Muscle of leg (tissue), 11 donors: ENCODE measurements around the gene IGFN1. TPM values are rescaled to one million over a fixed set of nuclear protein-coding genes. Genes with fewer than 3 reads are reported as not detected.
"Not testable (repeated sequence)": the region's sequence is repeated elsewhere in the genome, so short reads cannot be mapped to it uniquely, and the experiment has no call there.

Source experiments
- DNase-seq: peaks from one replicate; pipeline ENCODE4 v3.0.0; 2013
- H3K27ac ChIP-seq: one replicate; pipeline ENCODE4 v1.5.1; 2013; ENCODE audit warnings: mild to moderate bottlenecking, low read length, control low read depth
- H3K27me3 ChIP-seq: one replicate; pipeline ENCODE4 v1.6.1; 2013; ENCODE audit warnings: low read length; ENCODE audit not compliant: control insufficient read depth, insufficient read depth
- H3K36me3 ChIP-seq: one replicate; pipeline ENCODE4 v1.6.1; 2013; ENCODE audit warnings: low read length; ENCODE audit not compliant: control insufficient read depth, insufficient read depth
- H3K4me1 ChIP-seq: one replicate; pipeline ENCODE4 v1.6.1; 2013; ENCODE audit warnings: low read length; ENCODE audit not compliant: control insufficient read depth, insufficient read depth
- H3K4me3 ChIP-seq: one replicate; pipeline ENCODE4 v1.5.1; 2013; ENCODE audit warnings: low read length, control low read depth
- H3K9me3 ChIP-seq: replicated peaks from 2 replicates; pipeline ENCODE4 v1.6.1; 2013; ENCODE audit warnings: low read depth, low read length; ENCODE audit not compliant: control insufficient read depth
- WGBS: methylation state at CpG from one replicate; pipeline ENCODE4 v1.1.5; 2013; ENCODE audit warnings: missing lambda C conversion rate; ENCODE audit not compliant: insufficient coverage; 5-methylcytosine and 5-hydroxymethylcytosine counted together
- polyA plus RNA-seq, 8 donors: library from polyadenylated mRNA; unstranded; fragments of 120-200 nt; gene quantifications; one replicate each; pipeline versions ENCODE4 v1.2.1 to v1.2.3, GENCODE V29; 2013; ENCODE audit warnings: inconsistent platforms in 1 of 8, low replicate concordance in 1 of 8; ENCODE audit not compliant: insufficient read length in 8 of 8, insufficient read depth in 1 of 8
- total RNA-seq: library from RNA; stranded (reverse); fragments of 120-200 nt; gene quantifications from one replicate; pipeline ENCODE4 v1.2.4, GENCODE V29; 2013

IGFN1 gene
- total and polyA plus RNA-seq, 9 donors, result 0.72 to 4.3 (median 2.8) TPM

DNA sequence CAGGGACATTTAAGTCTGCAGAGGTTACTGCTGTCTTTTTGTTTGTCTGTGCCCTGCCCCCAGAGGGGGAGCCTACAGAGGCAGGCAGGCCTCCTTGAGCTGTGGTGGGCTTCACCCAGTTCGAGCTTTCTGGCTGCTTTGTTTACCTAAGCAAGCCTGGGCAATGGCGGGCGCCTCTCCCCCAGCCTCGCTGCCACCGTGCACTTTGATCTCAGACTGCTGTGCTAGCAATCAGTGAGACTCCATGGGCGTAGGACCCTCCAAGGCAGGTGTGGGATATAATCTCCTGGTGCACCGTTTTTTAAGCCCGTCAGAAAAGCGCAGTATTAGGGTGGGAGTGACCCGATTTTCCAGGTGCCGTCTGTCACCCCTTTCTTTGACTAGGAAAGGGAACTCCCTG is 49.0 kb downstream of the IGFN1 start:
- H3K4me3 ChIP-seq, H3K36me3 ChIP-seq, H3K9me3 ChIP-seq, DNase-seq, H3K4me1 ChIP-seq, H3K27ac ChIP-seq, H3K27me3 ChIP-seq: not testable (repeated sequence)
- WGBS, result no CpG with 5 or more reads among the region's 11 CpGs

DNA sequence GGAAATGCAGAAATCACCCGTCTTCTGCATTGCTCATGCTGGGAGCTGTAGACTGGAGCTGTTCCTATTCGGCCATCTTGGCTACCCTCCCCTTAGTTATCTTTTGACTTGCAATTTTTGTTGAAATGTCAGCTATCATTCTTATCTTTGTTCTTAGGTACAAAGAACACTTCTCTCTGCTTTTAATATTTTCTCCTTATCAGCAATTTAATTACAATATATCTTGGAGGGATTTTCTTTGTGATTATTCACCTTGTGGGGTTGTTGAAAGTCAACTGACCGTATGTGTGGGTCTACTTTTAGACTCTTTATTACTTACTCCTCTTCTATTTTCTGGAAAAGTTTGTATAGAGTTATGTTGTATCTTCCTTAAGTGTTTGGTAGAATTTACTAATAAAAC is 49.5 kb downstream of the IGFN1 start:
- no peaks in the 10 kb centered on the region for H3K27me3 ChIP-seq
- no peaks in the 10 kb centered on the region for H3K9me3 ChIP-seq
- H3K27ac ChIP-seq, result no peak overlapping the region
- no peaks in the 10 kb centered on the region for H3K4me1 ChIP-seq
- no peak for DNase-seq
- no peak overlapping the region for H3K4me3 ChIP-seq
- H3K36me3 ChIP-seq, result no peaks in the 10 kb centered on the region
- no CpG with 5 or more reads among the region's 3 CpGs for WGBS

DNA sequence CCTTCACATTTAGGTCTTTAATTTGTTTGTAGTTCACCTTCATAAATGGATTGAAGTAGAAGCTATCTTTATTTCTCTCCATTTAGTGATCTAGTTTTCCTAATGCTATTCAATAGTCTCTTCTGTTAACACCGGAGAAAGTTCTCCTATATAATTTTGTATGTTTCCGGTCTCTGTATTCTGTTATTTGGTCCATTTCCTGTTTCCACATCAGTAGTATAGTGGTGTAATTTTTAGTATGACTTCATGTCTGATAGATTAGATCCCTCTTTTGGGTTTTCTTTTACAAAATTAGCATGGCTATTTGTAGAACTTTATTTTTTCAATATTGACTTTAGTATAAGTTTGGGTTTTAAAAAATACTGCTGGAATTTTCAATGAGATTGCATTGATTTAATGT is 51.1 kb downstream of the IGFN1 start:
- no peaks in the 10 kb centered on the region for H3K27me3 ChIP-seq
- WGBS, result no CpG with 5 or more reads among the region's 2 CpGs
- H3K9me3 ChIP-seq, result no peaks in the 10 kb centered on the region
- H3K4me3 ChIP-seq, result no peak overlapping the region
- no peaks in the 10 kb centered on the region for H3K36me3 ChIP-seq
- H3K4me1 ChIP-seq, result no peaks in the 10 kb centered on the region
- H3K27ac ChIP-seq, result no peak overlapping the region
- no peak for DNase-seq

DNA sequence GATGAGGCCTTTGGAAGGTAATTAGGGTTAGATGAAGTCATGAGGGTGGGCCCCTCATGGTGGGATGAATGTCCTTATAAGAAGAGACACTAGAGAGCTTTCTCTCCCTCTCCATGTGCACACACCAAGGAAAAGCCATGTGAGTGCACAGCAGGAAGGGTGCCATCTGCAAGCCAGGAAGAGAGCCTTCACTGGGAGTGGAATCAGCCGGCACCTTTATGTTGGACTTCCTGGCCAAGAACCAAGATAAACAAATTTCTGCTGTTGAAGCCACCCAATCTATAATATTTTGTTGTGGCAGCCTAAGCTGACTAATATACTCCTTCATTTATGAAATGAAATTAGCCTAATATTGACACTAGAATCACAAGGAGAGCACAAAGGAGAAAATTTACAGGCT is 54.5 kb downstream of the IGFN1 start:
- Histone ChIP-seq H3K27me3 (no peaks in the 10 kb centered on the region), H3K9me3 (no peaks in the 10 kb centered on the region), H3K4me1 (no peaks in the 10 kb centered on the region), H3K36me3 (no peaks in the 10 kb centered on the region), H3K4me3 (no peak overlapping the region), H3K27ac (no peak overlapping the region)
- no CpG with 5 or more reads among the region's 1 CpG for whole genome bisulfite sequencing
- no peak for DNase-seq

DNA sequence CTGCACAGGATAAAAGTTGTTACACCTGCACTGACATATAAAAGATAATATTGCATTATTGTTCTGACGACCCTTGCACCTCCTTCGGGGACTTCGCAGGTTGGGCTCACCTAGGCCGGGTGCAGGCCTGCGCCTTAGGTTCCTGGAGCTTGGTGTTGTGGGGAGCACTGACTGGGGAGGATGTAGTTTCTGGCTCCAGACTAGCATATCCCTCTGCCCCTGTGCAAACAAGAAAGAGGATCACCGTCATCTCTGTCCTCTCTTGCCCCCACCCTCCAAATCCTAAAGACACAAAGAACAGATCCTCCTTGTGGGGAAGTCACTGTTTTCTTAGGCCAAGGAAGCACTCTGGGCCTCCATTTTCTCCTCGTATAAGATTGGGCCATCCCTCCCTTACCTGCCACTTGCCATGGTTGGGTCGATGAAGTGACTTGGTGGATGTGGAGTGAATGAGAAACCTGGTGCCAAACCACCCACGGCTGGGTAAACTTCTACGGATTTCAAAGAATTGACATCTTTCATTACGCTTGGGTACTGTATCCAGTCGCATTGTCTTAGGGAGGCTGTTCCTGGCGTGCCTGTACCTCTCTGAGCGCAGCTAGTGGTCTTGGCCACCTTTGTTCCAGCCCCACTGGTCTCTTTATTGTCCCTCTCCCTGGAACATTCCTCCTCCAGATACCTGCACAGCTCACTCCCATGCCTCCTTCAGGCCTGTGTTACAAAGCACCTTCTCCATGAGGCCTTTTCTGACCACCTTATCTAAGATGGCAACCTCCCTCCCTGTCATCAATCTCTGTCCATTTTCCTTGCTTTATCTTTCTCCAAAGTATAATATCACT is 58.3 kb downstream of the IGFN1 start:
- no peak for DNase-seq
- Histone ChIP-seq H3K4me3 (no peak overlapping the region), H3K9me3 (no peaks in the 10 kb centered on the region), H3K27ac (no peak overlapping the region), H3K4me1 (peaks cover 14% of the 10 kb centered on the region), H3K27me3 (no peaks in the 10 kb centered on the region), H3K36me3 (no peaks in the 10 kb centered on the region)
- 90% methylated on average over 6 of the region's 14 CpGs for WGBS

DNA sequence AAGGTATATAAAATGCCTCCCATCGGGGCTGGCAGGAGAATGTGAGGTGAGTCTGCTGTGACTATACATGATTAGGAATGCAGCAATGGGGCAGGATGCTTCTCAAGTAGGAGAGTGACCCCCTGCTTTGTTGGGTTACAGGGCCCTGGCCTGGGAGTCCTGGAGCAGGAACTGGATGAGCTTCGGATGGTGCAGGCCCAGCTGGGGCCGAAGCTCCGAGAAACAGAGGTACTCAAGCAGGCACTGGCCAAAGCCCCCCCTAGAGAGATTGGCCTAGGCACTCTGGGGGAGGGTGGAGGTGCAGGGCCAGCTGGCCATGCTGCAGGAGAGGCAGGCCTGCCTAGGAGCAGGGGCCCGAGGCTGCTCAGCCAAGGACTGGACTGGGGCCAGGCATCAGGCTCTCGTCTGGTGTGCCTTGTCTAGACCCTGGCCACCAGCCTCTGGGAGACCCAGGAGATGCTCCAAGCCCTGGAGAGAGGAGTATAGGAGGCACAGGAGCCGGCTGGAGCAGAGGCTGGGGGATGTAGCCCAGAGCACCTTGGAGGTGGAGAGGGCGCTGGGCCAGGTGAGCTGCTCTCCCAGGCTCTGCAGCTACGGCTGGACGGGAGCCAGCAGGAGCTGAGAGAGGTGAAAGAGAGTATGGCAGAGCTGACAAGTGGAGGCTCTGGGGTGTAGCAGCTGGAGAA is 59.8 kb downstream of the IGFN1 start:
- WGBS, result 43% methylated on average over 9 of the region's 10 CpGs
- Histone ChIP-seq H3K36me3 (no peaks in the 10 kb centered on the region), H3K4me3 (no peak overlapping the region), H3K4me1 (peaks cover 21% of the 10 kb centered on the region), H3K9me3 (no peaks in the 10 kb centered on the region), H3K27me3 (no peaks in the 10 kb centered on the region), H3K27ac (no peak overlapping the region)
- DNase-seq, result no peak

DNA sequence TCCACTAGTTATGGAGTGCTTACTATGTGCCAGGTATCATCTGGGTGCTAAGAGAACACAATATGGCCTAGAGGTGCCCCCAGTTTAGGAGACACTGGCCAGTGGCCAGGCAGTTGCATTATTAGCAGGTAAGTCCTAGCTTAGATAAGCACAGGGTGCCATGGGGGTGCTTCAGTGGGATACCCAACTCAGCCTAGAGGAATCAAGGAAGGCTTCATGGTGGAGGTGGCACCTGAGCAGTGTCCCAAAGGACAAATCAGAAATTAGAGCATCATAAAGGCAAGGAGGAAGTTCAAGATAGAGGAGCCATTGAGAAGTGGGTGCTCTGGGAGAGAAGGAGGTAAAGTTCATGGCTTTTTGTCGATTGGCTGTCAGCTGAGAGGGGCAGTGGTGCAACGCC is 60.8 kb downstream of the IGFN1 start:
- WGBS, result 95% methylated on average over 2 of the region's 2 CpGs
- Histone ChIP-seq H3K4me1 (peaks cover 21% of the 10 kb centered on the region), H3K36me3 (no peaks in the 10 kb centered on the region), H3K9me3 (no peaks in the 10 kb centered on the region), H3K27ac (no peak overlapping the region), H3K4me3 (no peak overlapping the region), H3K27me3 (no peaks in the 10 kb centered on the region)
- DNase-seq, result no peak

DNA sequence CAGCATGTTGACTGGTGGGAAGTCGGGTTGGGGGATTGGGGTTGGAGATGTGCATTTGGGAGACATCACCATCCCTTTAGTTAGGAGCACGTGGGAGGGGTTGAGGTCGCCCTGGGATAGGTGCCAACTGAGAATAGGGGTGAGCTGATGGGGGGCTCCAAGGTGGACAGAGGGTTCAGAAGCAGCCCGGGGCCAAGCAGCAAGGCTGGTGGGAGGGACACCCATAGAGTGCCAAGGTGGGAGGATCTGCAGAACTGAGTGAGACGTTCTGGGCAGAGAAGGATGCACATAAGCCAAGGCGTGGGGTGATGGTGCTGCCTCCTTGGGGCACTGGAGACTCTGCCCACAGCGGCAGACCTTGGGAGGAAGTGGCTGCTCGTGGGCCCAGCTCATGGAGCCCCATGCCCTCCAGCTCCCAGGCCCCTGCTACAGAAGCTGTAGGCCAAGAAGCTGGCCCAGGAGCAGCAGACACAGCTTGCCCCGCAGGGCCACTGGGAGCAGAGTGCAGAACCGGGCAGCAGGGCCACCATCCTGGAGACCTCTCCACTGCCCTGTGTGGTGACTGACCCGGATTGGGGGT is 61.3 kb downstream of the IGFN1 start:
- H3K27me3 ChIP-seq, result no peaks in the 10 kb centered on the region
- no peaks in the 10 kb centered on the region for H3K36me3 ChIP-seq
- H3K4me1 ChIP-seq, result peaks cover 21% of the 10 kb centered on the region
- no peak overlapping the region for H3K27ac ChIP-seq
- no peak for DNase-seq
- H3K9me3 ChIP-seq, result no peaks in the 10 kb centered on the region
- H3K4me3 ChIP-seq, result no peak overlapping the region
- WGBS, result 68% methylated on average over 11 of the region's 11 CpGs

DNA sequence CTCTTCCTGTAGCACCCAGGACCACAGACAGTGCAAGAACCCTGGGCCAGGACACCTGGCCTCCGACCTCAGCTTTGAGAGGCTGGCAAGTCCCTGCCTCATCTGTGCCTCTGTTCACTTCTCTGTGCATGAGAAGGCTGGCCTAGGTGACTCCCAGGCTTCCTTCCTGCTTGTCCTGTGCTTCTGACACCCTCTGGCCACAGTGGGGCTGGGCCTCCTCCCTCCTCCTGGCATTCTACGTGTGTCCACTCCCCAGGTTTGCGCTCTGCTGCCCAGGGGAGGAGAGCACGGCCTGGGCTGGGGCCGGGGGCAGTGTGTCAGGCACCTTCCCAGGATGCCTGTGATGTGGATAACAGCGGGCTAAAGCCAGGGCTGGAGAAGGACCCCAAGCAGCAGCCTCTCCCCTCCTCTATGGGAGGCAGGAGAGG is 62.3 kb downstream of the IGFN1 start:
- Histone ChIP-seq H3K4me3 (no peak overlapping the region), H3K9me3 (no peaks in the 10 kb centered on the region), H3K4me1 (peaks cover 21% of the 10 kb centered on the region), H3K27ac (no peak overlapping the region), H3K36me3 (no peaks in the 10 kb centered on the region), H3K27me3 (no peaks in the 10 kb centered on the region)
- WGBS, result 78% methylated on average over 1 of the region's 6 CpGs
- no peak for DNase-seq

DNA sequence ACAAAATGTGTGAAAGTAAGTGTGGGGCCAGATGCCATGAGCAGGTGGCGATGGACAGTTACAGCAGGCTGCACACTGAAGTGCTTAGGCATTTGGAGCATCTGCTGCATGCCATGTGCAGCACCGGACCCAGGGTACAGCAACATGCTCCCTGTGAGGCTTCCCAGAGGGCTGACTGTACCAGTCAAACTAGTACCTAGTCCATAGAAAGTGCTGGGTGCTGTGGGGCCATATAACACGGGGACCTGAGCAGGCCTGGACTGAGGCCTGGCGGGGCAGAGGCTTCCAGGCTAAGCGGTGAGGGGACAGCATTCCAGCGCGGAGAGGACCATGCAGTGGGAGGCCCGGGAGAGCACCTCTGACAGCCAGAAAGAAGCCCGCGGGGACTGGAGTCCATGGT is 62.8 kb downstream of the IGFN1 start:
- H3K36me3 ChIP-seq, result no peaks in the 10 kb centered on the region
- peaks cover 21% of the 10 kb centered on the region for H3K4me1 ChIP-seq
- H3K9me3 ChIP-seq, result no peaks in the 10 kb centered on the region
- no peak for DNase-seq
- no peak overlapping the region for H3K4me3 ChIP-seq
- 56% methylated on average over 9 of the region's 10 CpGs for WGBS
- H3K27ac ChIP-seq, result no peak overlapping the region
- H3K27me3 ChIP-seq, result peaks cover under 1% of the 10 kb centered on the region
